Fibroblast of lung (primary cell): ENCODE measurements around the gene MRPL52.

Experiments
- CTCF ChIP-seq, 2 donors: IDR thresholded peaks in 1 of 2; conservative IDR thresholded peaks in 1 of 2; 1 replicate in 1 of 2; 2 replicates in 1 of 2; pipeline ENCODE4 v1.5.1; 2011 to 2012; ENCODE audit warnings: low read length in 2 of 2, control low read depth in 1 of 2, inconsistent platforms in 1 of 2, low read depth in 1 of 2, mild to moderate bottlenecking in 1 of 2
- EZH2 ChIP-seq: IDR thresholded peaks from 2 replicates; pipeline ENCODE4 v1.5.1; 2012; ENCODE audit warnings: low read length, control low read depth, mild to moderate bottlenecking; ENCODE audit errors: missing control alignments

- TF ChIP-seq CTCF (conservative IDR thresholded peaks at IDR 0.05 in 1 of 2, IDR thresholded peaks at IDR 0.05 in 1 of 2; ENCODE audit: low read depth in 1 of 2, low read length in 2 of 2) (peak; percentile 60), EZH2 (no peak)
Measured at GRCh38 chr14:22836301-22837113, 6.8 kb downstream of the MRPL52 start, which contains the start of gene MMP14.
